GM20000 (cell line): ENCODE measurements around the gene CETN3.
"Not testable (repeated sequence)": the region's sequence is repeated elsewhere in the genome, so short reads cannot be mapped to it uniquely, and the experiment has no call there.

Experiments
- DNase-seq: peaks from one replicate; pipeline ENCODE4 v3.0.0; 2012; ENCODE audit warnings: low spot score
- TF ChIP-seq, protein P1 (sequence below): IDR thresholded peaks from 2 replicates; pipeline ENCODE4 v1.5.1; 2012; ENCODE audit warnings: mild to moderate bottlenecking, control low read depth; ENCODE audit errors: extremely low read depth, missing control alignments

Gene CETN3

DNA sequence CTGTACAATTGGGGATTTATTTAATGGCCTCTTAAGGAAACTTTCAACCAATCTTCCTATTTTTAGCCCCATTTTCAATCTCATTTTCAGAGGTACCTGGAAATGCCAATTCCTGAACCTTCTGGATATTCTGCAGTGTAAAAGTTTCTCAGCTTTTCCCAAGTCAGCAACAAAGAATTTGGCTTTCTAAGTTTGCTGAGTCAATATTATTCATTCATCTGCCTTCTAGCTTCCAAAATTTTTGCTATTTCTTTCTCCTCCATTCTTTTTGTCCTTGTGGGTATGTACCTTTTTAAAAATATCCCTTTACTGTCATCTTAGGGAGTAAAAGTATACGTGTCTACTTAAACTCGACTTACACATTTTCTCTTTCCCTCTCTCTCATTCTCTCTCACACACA lies 25.7 kb downstream of the CETN3 start:
- TF ChIP-seq, protein P1, sequence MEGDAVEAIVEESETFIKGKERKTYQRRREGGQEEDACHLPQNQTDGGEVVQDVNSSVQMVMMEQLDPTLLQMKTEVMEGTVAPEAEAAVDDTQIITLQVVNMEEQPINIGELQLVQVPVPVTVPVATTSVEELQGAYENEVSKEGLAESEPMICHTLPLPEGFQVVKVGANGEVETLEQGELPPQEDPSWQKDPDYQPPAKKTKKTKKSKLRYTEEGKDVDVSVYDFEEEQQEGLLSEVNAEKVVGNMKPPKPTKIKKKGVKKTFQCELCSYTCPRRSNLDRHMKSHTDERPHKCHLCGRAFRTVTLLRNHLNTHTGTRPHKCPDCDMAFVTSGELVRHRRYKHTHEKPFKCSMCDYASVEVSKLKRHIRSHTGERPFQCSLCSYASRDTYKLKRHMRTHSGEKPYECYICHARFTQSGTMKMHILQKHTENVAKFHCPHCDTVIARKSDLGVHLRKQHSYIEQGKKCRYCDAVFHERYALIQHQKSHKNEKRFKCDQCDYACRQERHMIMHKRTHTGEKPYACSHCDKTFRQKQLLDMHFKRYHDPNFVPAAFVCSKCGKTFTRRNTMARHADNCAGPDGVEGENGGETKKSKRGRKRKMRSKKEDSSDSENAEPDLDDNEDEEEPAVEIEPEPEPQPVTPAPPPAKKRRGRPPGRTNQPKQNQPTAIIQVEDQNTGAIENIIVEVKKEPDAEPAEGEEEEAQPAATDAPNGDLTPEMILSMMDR: no peak
- no peak for DNase-seq

DNA sequence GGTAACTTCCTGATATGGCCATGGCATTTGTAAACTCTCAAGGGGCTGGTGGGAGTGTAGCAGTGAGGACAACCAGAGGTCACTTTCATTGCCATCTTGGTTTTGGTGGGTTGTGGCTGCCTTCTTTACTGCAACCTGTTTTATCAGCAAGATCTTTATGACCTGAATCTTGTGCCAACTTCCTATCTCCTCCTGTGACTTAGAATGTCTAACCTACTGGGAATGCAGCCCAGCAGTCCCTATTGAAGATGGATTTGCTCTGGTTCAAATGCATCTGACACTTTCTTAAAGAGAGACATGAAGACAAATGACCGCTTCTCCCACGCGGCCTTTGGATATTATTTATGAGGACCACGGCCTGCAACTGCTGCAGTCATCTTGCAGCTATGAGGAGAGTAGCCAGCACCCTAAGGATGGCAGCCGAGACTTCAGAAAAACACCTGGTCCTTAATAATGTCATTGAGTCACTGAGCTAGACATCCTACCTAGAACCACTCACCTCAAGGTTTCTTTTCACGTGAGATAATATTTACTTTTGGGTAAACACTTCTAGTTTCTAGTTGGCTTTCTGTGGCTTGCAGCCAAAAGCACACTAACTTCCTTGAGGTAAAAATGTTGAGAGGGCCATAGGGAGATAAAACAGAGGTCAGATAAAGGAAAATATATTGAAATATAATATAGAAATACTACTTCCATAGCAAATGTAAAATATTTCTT lies 28.2 kb downstream of the CETN3 start:
- TF ChIP-seq, protein P1: no peak
- DNase-seq: no peak

DNA sequence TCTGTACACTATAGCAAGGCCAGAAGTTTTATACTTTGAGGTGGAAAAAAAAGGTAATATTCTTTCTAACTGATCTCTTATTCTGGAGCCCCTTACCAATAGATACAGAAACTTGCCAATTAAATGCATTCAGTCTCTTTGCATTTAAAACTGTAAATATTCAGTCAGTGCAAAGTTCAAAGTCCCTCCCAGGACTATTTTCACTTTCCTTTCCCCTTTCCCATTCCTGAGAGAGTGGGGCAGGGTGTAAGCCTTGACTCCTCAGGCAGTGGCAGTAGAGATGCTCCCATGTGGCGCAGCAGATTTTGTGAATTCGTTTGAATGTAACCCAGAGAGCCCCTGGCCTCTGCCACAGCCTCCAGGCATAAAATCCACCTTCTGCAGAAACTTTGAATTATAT lies 29.9 kb downstream of the CETN3 start:
- DNase-seq: no peak
- TF ChIP-seq, protein P1: no peak

DNA sequence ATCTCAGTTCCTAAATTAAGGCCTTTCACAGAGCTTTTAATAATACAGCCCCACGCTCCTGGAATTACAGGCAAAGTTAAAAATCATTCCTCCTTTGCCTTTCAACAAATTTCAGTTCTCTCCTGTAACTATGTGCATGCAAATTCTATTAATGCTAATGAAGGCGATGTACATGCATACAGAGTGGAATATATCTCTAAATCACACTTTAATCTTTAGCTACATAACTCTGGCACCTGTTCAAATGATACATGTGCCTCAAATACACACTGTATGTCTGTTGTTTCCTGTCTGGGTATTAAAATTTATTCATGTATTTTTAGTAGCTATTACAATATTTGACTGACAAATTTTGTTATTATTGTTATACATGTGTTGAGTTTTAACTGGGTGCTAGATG lies 30.8 kb downstream of the CETN3 start:
- TF ChIP-seq, protein P1: no peak
- no peak for DNase-seq

DNA sequence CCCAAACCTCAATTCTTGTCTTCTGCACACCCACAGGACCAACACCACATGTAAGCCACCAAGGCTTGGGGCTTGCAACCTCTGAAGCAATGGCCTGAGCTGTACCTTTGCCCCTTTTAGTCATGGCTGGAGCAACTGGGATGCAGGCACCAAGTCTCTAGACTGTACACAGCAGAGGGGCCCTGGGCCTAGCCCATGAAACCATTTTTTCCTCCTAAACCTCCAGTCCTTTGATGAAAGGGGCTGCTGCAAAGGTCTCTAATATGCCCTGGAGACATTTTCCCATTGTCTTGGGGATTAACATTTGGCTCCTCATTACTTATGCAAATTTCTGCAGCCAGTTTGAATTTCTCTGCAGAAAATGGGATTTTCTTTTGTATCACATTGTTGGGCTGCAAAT lies 38.3 kb downstream of the CETN3 start:
- DNase-seq: not testable (repeated sequence)

DNA sequence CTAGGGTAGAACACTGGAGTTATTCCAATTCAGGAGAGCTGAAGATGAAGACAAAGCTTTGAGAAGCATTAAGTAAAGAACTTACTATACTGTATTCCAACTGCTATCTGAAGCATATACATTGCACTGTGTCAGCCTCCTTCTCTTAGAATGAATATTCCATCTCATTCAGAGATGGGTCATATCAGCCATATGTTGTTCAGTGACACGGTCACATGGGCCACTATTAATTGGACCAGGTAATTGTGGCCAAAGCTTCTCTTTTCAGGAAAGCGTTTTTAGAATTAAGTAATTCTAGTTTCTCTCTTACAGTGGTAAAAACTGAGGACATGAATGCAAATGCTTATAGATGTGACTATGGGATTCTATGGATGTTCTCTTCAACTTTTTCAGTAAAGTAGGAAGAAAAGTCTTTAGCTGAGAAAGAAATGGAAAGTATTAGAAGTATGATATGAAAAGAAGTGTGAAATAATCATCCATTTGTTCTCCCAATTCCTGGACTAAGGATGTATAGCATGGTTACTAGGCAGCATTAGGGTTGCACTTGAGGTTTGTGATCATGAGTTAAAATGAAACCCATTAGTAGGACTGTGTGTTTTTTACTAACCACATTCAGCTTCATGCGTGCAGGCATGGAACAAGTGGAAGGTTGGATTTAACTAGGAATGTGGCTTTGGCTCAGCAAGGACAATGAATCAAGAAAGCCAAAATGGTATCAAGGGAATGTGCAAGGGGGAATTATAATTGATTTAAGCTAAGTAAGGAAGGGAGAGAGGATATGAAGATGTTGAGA lies 40.9 kb downstream of the CETN3 start:
- TF ChIP-seq, protein P1: no peak
- DNase-seq: no peak

DNA sequence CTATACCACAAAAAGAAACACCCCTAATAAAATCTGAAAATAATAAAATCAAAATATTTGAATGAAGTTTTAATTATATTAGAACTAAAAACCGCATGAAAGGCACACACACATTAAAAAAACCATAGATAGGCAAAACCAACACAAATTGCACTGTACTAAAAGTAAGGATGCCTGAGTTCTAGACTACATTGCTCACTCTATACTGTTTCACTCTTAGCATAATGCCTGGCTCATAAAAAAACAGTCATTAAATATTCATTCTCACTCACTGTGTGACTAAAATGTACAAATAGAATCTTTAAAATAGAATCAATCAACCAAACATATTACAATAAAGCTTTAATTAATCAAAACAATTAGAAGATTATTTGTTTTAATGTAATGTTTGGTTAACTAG lies 41.7 kb downstream of the CETN3 start:
- TF ChIP-seq, protein P1: no peak
- no peak for DNase-seq
